A549 (cell line): ENCODE results near the gene SLX9. TPM values are rescaled to one million over a fixed set of nuclear protein-coding genes. Genes with fewer than 3 reads are reported as not detected.

Source experiments
- ATAC-seq, 2 experiments: fragments of 200-7000 bp in 1 of 2; fragments of >200 bp in 1 of 2; cut with Nextera tagmentation in 1 of 2; cut with Tn5 transposase in 1 of 2; 3 replicates each; pipeline versions ENCODE4 v1.8.0 to v1.9.1; 2018 to 2020; ENCODE audit warnings: mild to moderate bottlenecking in 1 of 2, moderate library complexity in 1 of 2
- CTCF ChIA-PET: fragments of 300-600 bp; sonication (Branson Sonifier 250); formaldehyde crosslinking; extraction: SDS; loops from one replicate; lab custom pipeline; 2021; ENCODE audit warnings: antibody characterized with exemption, inconsistent platforms; lab: Yijun Ruan, JAX
- POLR2A ChIA-PET: fragments of 350-600 bp; formaldehyde crosslinking; extraction: SDS; loops from one replicate; lab custom pipeline; 2021; ENCODE audit warnings: antibody characterized with exemption, inconsistent platforms; lab: Yijun Ruan, JAX
- DNase-seq, 2 experiments: peaks; one replicate each; pipeline versions ENCODE4 v3.0.0 to v3.0.0-alpha.2; 2011 to 2016; ENCODE audit warnings: low read depth in 1 of 2, low spot score in 1 of 2
- FAIRE-seq: peaks from 2 replicates; lab custom pipeline; 2011; peaks lifted over from hg19 to GRCh38; lab: Jason Lieb, UNC
- H3K27ac ChIP-seq, 2 experiments: fragments of >200 bp; sonication (Bioruptor Twin); formaldehyde crosslinking; 3 replicates each; pipeline ENCODE4 v1.5.1; 2016 to 2017
- H3K4me1 ChIP-seq: fragments of >200 bp; sonication (Bioruptor Twin); formaldehyde crosslinking; 3 replicates; pipeline ENCODE4 v1.6.1; 2016
- H3K4me2 ChIP-seq: fragments of >200 bp; sonication (Bioruptor Twin); formaldehyde crosslinking; 3 replicates; pipeline ENCODE4 v1.6.1; 2016
- H3K4me3 ChIP-seq: fragments of >200 bp; sonication (Bioruptor Twin); formaldehyde crosslinking; 3 replicates; pipeline ENCODE4 v1.5.1; 2016
- H3K9me3 ChIP-seq: fragments of >200 bp; sonication (Bioruptor Twin); formaldehyde crosslinking; 3 replicates; pipeline ENCODE4 v1.6.1; 2016
- BHLHE40 ChIP-seq: IDR thresholded peaks from 2 replicates; pipeline ENCODE4 v1.6.1; 2012; ENCODE audit warnings: low read depth, low read length, inconsistent platforms
- CBX8 ChIP-seq: fragments of 200-600 bp; sonication (generic); IDR thresholded peaks from 2 replicates; pipeline ENCODE4 v1.6.1; 2016
- CHD4 ChIP-seq: fragments of 200-600 bp; sonication (generic); IDR thresholded peaks from 2 replicates; pipeline ENCODE4 v1.6.1; 2016; ENCODE audit warnings: antibody characterized with exemption, mild to moderate bottlenecking, borderline replicate concordance
- CTCF ChIP-seq: fragments of >200 bp; sonication (Bioruptor Twin); formaldehyde crosslinking; IDR thresholded peaks from 3 replicates; pipeline ENCODE4 v1.5.1; 2016
- EHF ChIP-seq: fragments of 250-450 bp; sonication (Bioruptor Pico); IDR thresholded peaks from 2 replicates; pipeline ENCODE4 v1.5.0; 2020; ENCODE audit warnings: mild to moderate bottlenecking
- EHMT2 ChIP-seq: fragments of 200-600 bp; sonication (generic); IDR thresholded peaks from 2 replicates; pipeline ENCODE4 v1.6.1; 2016; ENCODE audit warnings: antibody characterized with exemption, low read depth, mild to moderate bottlenecking, moderate library complexity
- EP300 ChIP-seq, 2 experiments: fragments of >200 bp; sonication (Bioruptor Twin); formaldehyde crosslinking; IDR thresholded peaks; 2 replicates in 1 of 2; 3 replicates in 1 of 2; pipeline ENCODE4 v1.6.1; 2016 to 2017
- FOSB ChIP-seq: fragments of 250-450 bp; sonication (Bioruptor Pico); IDR thresholded peaks from 2 replicates; pipeline ENCODE4 v1.5.0; 2020; ENCODE audit warnings: mild to moderate bottlenecking, moderate library complexity
- FOSL2 ChIP-seq, 2 experiments: fragments of 450-650 bp in 1 of 2; fragments of >200 bp in 1 of 2; sonication (Bioruptor Twin) in 1 of 2; formaldehyde crosslinking; IDR thresholded peaks; 2 replicates each; pipeline versions ENCODE4 v1.5.0 to v1.6.1; 2016 to 2020; ENCODE audit warnings: mild to moderate bottlenecking in 1 of 2, moderate library complexity in 1 of 2
- HOXA7 ChIP-seq: fragments of 250-450 bp; sonication (Bioruptor Pico); IDR thresholded peaks from 2 replicates; pipeline ENCODE4 v1.5.0; 2020; ENCODE audit warnings: mild to moderate bottlenecking, moderate library complexity
- JUN ChIP-seq, 2 experiments: fragments of >200 bp; sonication (Bioruptor Twin); formaldehyde crosslinking; IDR thresholded peaks; 2 replicates in 1 of 2; 3 replicates in 1 of 2; pipeline ENCODE4 v1.6.1; 2016 to 2017
- JUNB ChIP-seq: fragments of >200 bp; sonication (Bioruptor Twin); formaldehyde crosslinking; IDR thresholded peaks from 2 replicates; pipeline ENCODE4 v1.6.1; 2016
- MAX ChIP-seq: IDR thresholded peaks from 2 replicates; pipeline ENCODE4 v1.6.1; 2012
- NPAS2 ChIP-seq: fragments of 250-450 bp; sonication (Bioruptor Pico); IDR thresholded peaks from 2 replicates; pipeline ENCODE4 v1.8.0; 2022; ENCODE audit warnings: mild to moderate bottlenecking, moderate library complexity, borderline replicate concordance
- NR3C1 ChIP-seq: fragments of >200 bp; sonication (Bioruptor Twin); formaldehyde crosslinking; IDR thresholded peaks from 3 replicates; pipeline ENCODE4 v1.6.1; 2017
- PHF8 ChIP-seq: fragments of 200-600 bp; sonication (generic); IDR thresholded peaks from 2 replicates; pipeline ENCODE4 v1.6.1; 2016; ENCODE audit warnings: low read depth, mild to moderate bottlenecking, antibody characterized with exemption, moderate library complexity, borderline replicate concordance
- RARB ChIP-seq: fragments of 250-450 bp; sonication (Bioruptor Pico); IDR thresholded peaks from 2 replicates; pipeline ENCODE4 v1.8.0; 2021; ENCODE audit warnings: mild to moderate bottlenecking, moderate library complexity
- RCOR1 ChIP-seq: fragments of 150-350 bp; IDR thresholded peaks from 2 replicates; pipeline ENCODE4 v1.6.1; 2014; ENCODE audit warnings: antibody characterized with exemption, low read length, low read depth
- SMC3 ChIP-seq: fragments of >200 bp; sonication (Bioruptor Twin); formaldehyde crosslinking; IDR thresholded peaks from 3 replicates; pipeline ENCODE4 v1.6.1; 2018; ENCODE audit warnings: inconsistent platforms
- SREBF2 ChIP-seq: fragments of 450-650 bp; IDR thresholded peaks from 2 replicates; pipeline ENCODE4 v1.6.1; 2014; ENCODE audit warnings: mild to moderate bottlenecking, moderate library complexity
- ZNF302 ChIP-seq: fragments of 250-450 bp; sonication (Bioruptor Pico); IDR thresholded peaks from 2 replicates; pipeline ENCODE4 v1.9.0; 2021; ENCODE audit warnings: inconsistent platforms, mild to moderate bottlenecking, moderate library complexity
- WGBS: methylation state at CpG from one replicate; pipeline ENCODE4 v1.1.6; 2017; ENCODE audit errors: missing lambda C conversion rate; 5-methylcytosine and 5-hydroxymethylcytosine counted together
- polyA plus RNA-seq, 4 experiments: library from polyadenylated mRNA; depleted of rRNA in 3 of 4; stranded (reverse); fragments of >200 nt; fragmentation: RNase III in 1 of 4; extraction: RNeasy Plus Mini Kit Qiagen cat#74134 plus additional on column Dnase treatment in 1 of 4; gene quantifications; 2 replicates in 3 of 4; 3 replicates in 1 of 4; pipeline ENCODE4 v1.2.3, GENCODE V29; 2011 to 2017

The SLX9 gene
- polyA plus RNA-seq, 2 of the 4 experiments (the other 2 are of a cell fraction), result 26.9 to 40.6 TPM

- DNase-seq (no peak), ATAC-seq (no peak), FAIRE-seq (no peak)
- Histone ChIP-seq H3K27ac (no peak overlapping the region), H3K9me3 (no peaks in the 10 kb centered on the region), H3K4me1 (peaks cover 15% of the 10 kb centered on the region), H3K4me3 (no peak overlapping the region), H3K4me2 (no peak overlapping the region)
- ChIA-PET CTCF (interaction anchor here (1.1 to 8.3 kb wide), 6 partner anchors 12 to 173 kb away, joined by 3 to 47 read pairs (median 8); no protein-coding TSS in a partner anchor), POLR2A (no interaction called here)
- 93% methylated on average over 12 of the region's 12 CpGs for WGBS
- TF ChIP-seq EHMT2 (no peak), BHLHE40 (no peak), HOXA7 (CRISPR knock-in tag) (no peak), JUNB (no peak), FOSL2 (IDR thresholded peaks at IDR 0.05) (no peak), FOSL2 (CRISPR knock-in tag; IDR thresholded peaks at IDR 0.05) (no peak), SREBF2 (no peak), CHD4 (no peak), ZNF302 (CRISPR knock-in tag) (no peak), EHF (CRISPR knock-in tag) (no peak), CBX8 (no peak), MAX (no peak), RCOR1 (no peak), SMC3 (no peak), NPAS2 (no peak), RARB (CRISPR knock-in tag) (no peak), EP300 (IDR thresholded peaks at IDR 0.05) (no peak)
Observed at GRCh38 chr21:44964381-44964780, 24.6 kb downstream of the SLX9 start.

- 80% methylated on average over 12 of the region's 17 CpGs for WGBS
- POLR2A ChIA-PET, result no interaction called here
- H3K9me3 ChIP-seq, result no peaks in the 10 kb centered on the region
- no peak for FAIRE-seq
- TF ChIP-seq NR3C1, result no peak
- TF ChIP-seq PHF8, result no peak
- no peak for TF ChIP-seq CTCF
- TF ChIP-seq FOSB (CRISPR knock-in tag), result no peak
- no peak for TF ChIP-seq JUN (IDR thresholded peaks at IDR 0.05)
- no peak for TF ChIP-seq CBX8
- TF ChIP-seq NPAS2, result no peak
- TF ChIP-seq, all 56 proteins: peak for 0
- H3K4me3 ChIP-seq, result no peak overlapping the region
- H3K4me1 ChIP-seq, result peaks cover 17% of the 10 kb centered on the region
- ATAC-seq (no peak), DNase-seq (no peak)
- no peak overlapping the region for H3K27ac ChIP-seq
- CTCF ChIA-PET, result interaction anchor here (0.9 to 8.3 kb wide), 4 partner anchors 16 to 175 kb away, joined by 3 to 47 read pairs (median 6); no protein-coding TSS in a partner anchor
- H3K4me2 ChIP-seq, result no peak overlapping the region
Observed at GRCh38 chr21:44965251-44966022, 25.6 kb downstream of the SLX9 start.
